ENCODE data around the gene USH1C.

Gene USH1C

GRCh38 chr11:17579451-17579850 is 35.2 kb upstream of the USH1C start:
- DNase-seq = no peak
- Histone ChIP-seq H3K4me1 (ENCODE audit: control insufficient read depth, insufficient read depth, low read length, poor library complexity, severe bottlenecking) (no peaks in the 10 kb centered on the region), H3K27me3 (replicated peaks; ENCODE audit: control insufficient read depth, insufficient read depth, low read length, poor library complexity, severe bottlenecking) (no peaks in the 10 kb centered on the region), H3K27ac (ENCODE audit: insufficient read depth, low read length, poor library complexity, severe bottlenecking) (no peak overlapping the region), H3K36me3 (ENCODE audit: control insufficient read depth, insufficient read depth, low read length) (no peaks in the 10 kb centered on the region), H3K4me3 (ENCODE audit: insufficient read depth, low read depth, low read length, poor library complexity, severe bottlenecking) (no peak overlapping the region), H3K9me3 (ENCODE audit: control insufficient read depth, low read length) (no peaks in the 10 kb centered on the region)

GRCh38 chr11:17578958-17579357 is 34.7 kb upstream of the USH1C start:
- Histone ChIP-seq H3K9me3 (ENCODE audit: control insufficient read depth, low read length) (no peaks in the 10 kb centered on the region), H3K27ac (ENCODE audit: insufficient read depth, low read length, poor library complexity, severe bottlenecking) (no peak overlapping the region), H3K27me3 (replicated peaks; ENCODE audit: control insufficient read depth, insufficient read depth, low read length, poor library complexity, severe bottlenecking) (no peaks in the 10 kb centered on the region), H3K4me3 (ENCODE audit: insufficient read depth, low read depth, low read length, poor library complexity, severe bottlenecking) (no peak overlapping the region), H3K36me3 (ENCODE audit: control insufficient read depth, insufficient read depth, low read length) (no peaks in the 10 kb centered on the region), H3K4me1 (ENCODE audit: control insufficient read depth, insufficient read depth, low read length, poor library complexity, severe bottlenecking) (no peaks in the 10 kb centered on the region)
- no peak for DNase-seq

GRCh38 chr11:17578296-17578695 is 34.1 kb upstream of the USH1C start:
- Histone ChIP-seq H3K9me3 (ENCODE audit: control insufficient read depth, low read length) (no peaks in the 10 kb centered on the region), H3K4me3 (ENCODE audit: insufficient read depth, low read depth, low read length, poor library complexity, severe bottlenecking) (no peak overlapping the region), H3K4me1 (ENCODE audit: control insufficient read depth, insufficient read depth, low read length, poor library complexity, severe bottlenecking) (no peaks in the 10 kb centered on the region), H3K36me3 (ENCODE audit: control insufficient read depth, insufficient read depth, low read length) (no peaks in the 10 kb centered on the region), H3K27me3 (replicated peaks; ENCODE audit: control insufficient read depth, insufficient read depth, low read length, poor library complexity, severe bottlenecking) (no peaks in the 10 kb centered on the region), H3K27ac (ENCODE audit: insufficient read depth, low read length, poor library complexity, severe bottlenecking) (no peak overlapping the region)
- DNase-seq = no peak

GRCh38 chr11:17575431-17576425 is 31.5 kb upstream of the USH1C start:
- no peaks in the 10 kb centered on the region for H3K27me3 ChIP-seq (replicated peaks; ENCODE audit: control insufficient read depth, insufficient read depth, low read length, poor library complexity, severe bottlenecking)
- no peak for DNase-seq
- no peaks in the 10 kb centered on the region for H3K36me3 ChIP-seq (ENCODE audit: control insufficient read depth, insufficient read depth, low read length)
- no peak overlapping the region for H3K4me3 ChIP-seq (ENCODE audit: insufficient read depth, low read depth, low read length, poor library complexity, severe bottlenecking)
- no peaks in the 10 kb centered on the region for H3K4me1 ChIP-seq (ENCODE audit: control insufficient read depth, insufficient read depth, low read length, poor library complexity, severe bottlenecking)
- no peak overlapping the region for H3K27ac ChIP-seq (ENCODE audit: insufficient read depth, low read length, poor library complexity, severe bottlenecking)
- H3K9me3 ChIP-seq (ENCODE audit: control insufficient read depth, low read length) = no peaks in the 10 kb centered on the region

- Histone ChIP-seq H3K27ac (ENCODE audit: insufficient read depth, low read length, poor library complexity, severe bottlenecking) (no peak overlapping the region), H3K36me3 (ENCODE audit: control insufficient read depth, insufficient read depth, low read length) (no peaks in the 10 kb centered on the region), H3K27me3 (replicated peaks; ENCODE audit: control insufficient read depth, insufficient read depth, low read length, poor library complexity, severe bottlenecking) (no peaks in the 10 kb centered on the region), H3K4me1 (ENCODE audit: control insufficient read depth, insufficient read depth, low read length, poor library complexity, severe bottlenecking) (no peaks in the 10 kb centered on the region), H3K4me3 (ENCODE audit: insufficient read depth, low read depth, low read length, poor library complexity, severe bottlenecking) (no peak overlapping the region), H3K9me3 (ENCODE audit: control insufficient read depth, low read length) (no peaks in the 10 kb centered on the region)
- no peak for DNase-seq
Observed at GRCh38 chr11:17574141-17575091, 30.2 kb upstream of the USH1C start.

- no peaks in the 10 kb centered on the region for H3K36me3 ChIP-seq (ENCODE audit: control insufficient read depth, insufficient read depth, low read length)
- no peaks in the 10 kb centered on the region for H3K27me3 ChIP-seq (replicated peaks; ENCODE audit: control insufficient read depth, insufficient read depth, low read length, poor library complexity, severe bottlenecking)
- DNase-seq = no peak
- no peak overlapping the region for H3K4me3 ChIP-seq (ENCODE audit: insufficient read depth, low read depth, low read length, poor library complexity, severe bottlenecking)
- no peak overlapping the region for H3K27ac ChIP-seq (ENCODE audit: insufficient read depth, low read length, poor library complexity, severe bottlenecking)
- no peaks in the 10 kb centered on the region for H3K9me3 ChIP-seq (ENCODE audit: control insufficient read depth, low read length)
- no peaks in the 10 kb centered on the region for H3K4me1 ChIP-seq (ENCODE audit: control insufficient read depth, insufficient read depth, low read length, poor library complexity, severe bottlenecking)
Observed at GRCh38 chr11:17573526-17573925, 29.3 kb upstream of the USH1C start.

GRCh38 chr11:17572791-17573460 is 28.7 kb upstream of the USH1C start:
- Histone ChIP-seq H3K4me3 (ENCODE audit: insufficient read depth, low read depth, low read length, poor library complexity, severe bottlenecking) (no peak overlapping the region), H3K4me1 (ENCODE audit: control insufficient read depth, insufficient read depth, low read length, poor library complexity, severe bottlenecking) (no peaks in the 10 kb centered on the region), H3K36me3 (ENCODE audit: control insufficient read depth, insufficient read depth, low read length) (no peaks in the 10 kb centered on the region), H3K27ac (ENCODE audit: insufficient read depth, low read length, poor library complexity, severe bottlenecking) (no peak overlapping the region), H3K27me3 (replicated peaks; ENCODE audit: control insufficient read depth, insufficient read depth, low read length, poor library complexity, severe bottlenecking) (no peaks in the 10 kb centered on the region), H3K9me3 (ENCODE audit: control insufficient read depth, low read length) (no peaks in the 10 kb centered on the region)
- DNase-seq = no peak

- no peaks in the 10 kb centered on the region for H3K9me3 ChIP-seq (ENCODE audit: control insufficient read depth, low read length)
- no peak overlapping the region for H3K27ac ChIP-seq (ENCODE audit: insufficient read depth, low read length, poor library complexity, severe bottlenecking)
- DNase-seq = no peak
- H3K27me3 ChIP-seq (replicated peaks; ENCODE audit: control insufficient read depth, insufficient read depth, low read length, poor library complexity, severe bottlenecking) = no peaks in the 10 kb centered on the region
- no peaks in the 10 kb centered on the region for H3K36me3 ChIP-seq (ENCODE audit: control insufficient read depth, insufficient read depth, low read length)
- H3K4me3 ChIP-seq (ENCODE audit: insufficient read depth, low read depth, low read length, poor library complexity, severe bottlenecking) = no peak overlapping the region
- no peaks in the 10 kb centered on the region for H3K4me1 ChIP-seq (ENCODE audit: control insufficient read depth, insufficient read depth, low read length, poor library complexity, severe bottlenecking)
Observed at GRCh38 chr11:17572359-17572690, 28.1 kb upstream of the USH1C start.

- Histone ChIP-seq H3K27me3 (replicated peaks; ENCODE audit: control insufficient read depth, insufficient read depth, low read length, poor library complexity, severe bottlenecking) (no peaks in the 10 kb centered on the region), H3K4me3 (ENCODE audit: insufficient read depth, low read depth, low read length, poor library complexity, severe bottlenecking) (no peak overlapping the region), H3K27ac (ENCODE audit: insufficient read depth, low read length, poor library complexity, severe bottlenecking) (no peak overlapping the region), H3K36me3 (ENCODE audit: control insufficient read depth, insufficient read depth, low read length) (no peaks in the 10 kb centered on the region), H3K9me3 (ENCODE audit: control insufficient read depth, low read length) (no peaks in the 10 kb centered on the region), H3K4me1 (ENCODE audit: control insufficient read depth, insufficient read depth, low read length, poor library complexity, severe bottlenecking) (no peaks in the 10 kb centered on the region)
- no peak for DNase-seq
Observed at GRCh38 chr11:17571431-17572358, 27.5 kb upstream of the USH1C start.

Data from effector memory CD4-positive, alpha-beta T cell (primary cell).